HT1080 (cell line): Measurements from ENCODE around the gene CSRP2. TPM values are rescaled to one million over a fixed set of nuclear protein-coding genes. Genes with fewer than 3 reads are reported as not detected.

ENCODE experiments used
- DNase-seq: peaks from one replicate; pipeline ENCODE4 v3.0.0-alpha.2; 2015; ENCODE audit warnings: low read depth
- total RNA-seq: library from RNA; depleted of rRNA; stranded (reverse); fragments of >200 nt; shearing (Covaris generic); gene quantifications from 2 replicates; pipeline ENCODE4 v1.2.3, GENCODE V29; 2014; rRNA removed

The CSRP2 gene
- total RNA-seq, 1 experiment from 2014 or later = 17.6 TPM

DNA sequence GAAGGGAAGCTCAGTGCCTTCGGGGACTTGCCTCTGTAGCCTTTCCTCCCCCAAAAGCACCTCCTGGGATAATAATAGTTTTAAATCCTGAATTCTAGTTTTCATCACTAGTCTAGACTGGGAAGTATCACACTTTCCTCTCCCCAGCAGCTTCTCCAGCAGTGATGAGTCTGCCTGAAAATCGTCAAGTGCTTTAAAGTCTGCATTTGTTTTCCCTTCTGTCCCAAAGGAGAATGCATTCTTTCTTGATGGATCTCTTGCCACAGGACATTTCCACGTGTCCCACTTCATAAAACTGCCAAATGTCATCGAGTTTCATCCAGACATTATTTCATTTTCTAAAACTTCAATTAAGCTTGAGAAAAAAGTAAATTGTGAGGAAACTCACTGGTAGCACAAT, 15.0 kb downstream of the CSRP2 start:
- no peak for DNase-seq

DNA sequence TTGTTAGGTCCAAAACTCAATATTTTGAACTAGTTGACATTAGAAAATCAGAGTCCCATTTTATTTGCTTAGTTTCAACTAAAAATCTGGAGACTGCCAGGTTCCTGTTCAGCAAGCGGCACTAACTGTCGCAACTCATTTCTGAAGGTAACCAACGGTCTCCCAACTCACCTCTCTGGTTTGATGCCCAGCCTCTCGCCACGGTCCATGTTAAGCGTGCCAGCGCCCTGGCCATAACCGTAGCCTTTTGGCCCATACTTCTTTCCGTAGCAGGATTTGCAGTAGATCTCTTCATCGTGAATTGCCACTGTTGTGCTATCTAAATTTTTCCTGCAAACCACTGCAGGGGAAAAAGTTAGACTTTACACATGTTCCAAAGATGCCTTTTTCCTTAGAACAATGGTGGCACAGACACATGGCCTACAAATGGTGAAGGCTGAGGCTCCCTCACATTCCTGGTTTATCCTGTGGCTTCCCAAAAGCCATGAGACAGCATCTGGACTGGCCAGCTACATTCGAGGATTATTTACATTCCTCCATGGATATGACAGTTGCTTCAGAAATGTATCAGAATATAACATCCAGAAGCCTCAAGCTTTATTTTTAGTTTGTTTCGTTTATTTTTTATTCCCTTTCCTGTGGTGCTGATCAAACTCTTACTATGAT, 15.7 kb downstream of the CSRP2 start:
- DNase-seq = no peak

DNA sequence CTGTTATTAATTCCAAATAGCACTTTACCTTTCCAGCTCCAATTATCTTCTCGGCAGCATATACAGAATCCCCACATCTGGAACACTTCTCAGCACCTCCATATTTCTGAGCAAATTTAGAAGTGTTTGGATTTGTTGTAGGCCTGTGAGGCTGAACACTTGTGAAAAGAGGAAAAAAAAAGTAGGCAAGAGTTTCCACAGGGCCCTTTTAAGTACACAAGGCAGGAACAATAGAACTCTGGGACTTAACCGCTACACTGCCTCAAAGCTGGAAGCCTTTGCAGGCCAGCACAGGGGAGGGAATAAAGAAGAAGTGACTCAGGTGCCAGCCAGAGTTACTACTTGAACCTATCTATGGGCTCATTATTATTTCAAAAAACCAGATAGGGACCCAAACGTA, 18.6 kb downstream of the CSRP2 start:
- DNase-seq = no peak

DNA sequence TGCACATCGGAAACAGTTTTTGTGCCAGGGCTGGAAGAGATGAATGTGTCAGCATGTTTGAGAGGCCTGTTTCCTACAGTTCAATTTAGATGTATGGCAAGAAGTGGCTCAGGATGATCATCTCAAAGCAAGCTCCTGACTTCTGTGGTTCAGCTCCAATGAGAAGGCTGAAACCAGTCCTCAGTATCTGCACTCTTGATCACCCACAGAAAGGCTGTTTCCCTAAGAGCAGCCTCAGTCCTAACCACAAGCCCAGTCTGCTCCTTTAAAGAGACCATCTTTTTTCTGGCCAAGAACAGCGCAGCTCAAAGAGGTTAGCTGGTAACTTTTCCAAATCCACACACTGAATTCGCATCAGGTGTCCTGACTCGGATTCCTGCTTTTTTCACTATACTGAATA, 19.2 kb downstream of the CSRP2 start:
- DNase-seq = no peak

DNA sequence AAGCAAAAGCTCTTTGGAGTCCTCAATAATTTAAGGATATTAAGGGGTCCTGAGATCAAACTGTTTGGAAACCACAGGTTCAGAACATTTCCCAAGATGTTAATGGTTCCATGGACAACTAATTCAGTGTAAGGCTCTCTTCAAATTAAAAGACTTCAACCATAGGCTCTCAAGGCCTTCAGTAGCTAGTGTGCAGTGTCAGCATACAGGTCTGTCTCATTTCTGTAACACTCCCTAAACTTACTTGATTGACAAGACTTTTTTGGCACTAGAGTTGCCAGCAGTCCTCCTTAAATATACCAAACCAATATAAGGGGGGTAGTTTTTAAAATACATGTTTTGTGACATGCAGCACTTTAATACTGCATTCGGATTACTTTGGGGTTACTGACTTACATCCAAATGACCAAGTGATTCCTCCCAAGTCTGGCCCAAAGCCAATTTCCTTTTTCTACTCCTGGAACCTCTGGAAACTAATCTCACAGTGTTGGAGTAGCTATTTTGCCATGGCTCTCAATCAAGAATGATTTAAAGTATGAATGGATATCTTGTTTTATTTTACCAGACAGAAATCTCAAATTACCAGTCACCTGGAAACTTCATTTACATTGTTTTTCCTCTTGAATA, 22.7 kb downstream of the CSRP2 start:
- DNase-seq = no peak

- DNase-seq = no peak
These were observed 23.5 kb downstream of the CSRP2 start for GRCh38 chr12:76855271-76855670.

DNA sequence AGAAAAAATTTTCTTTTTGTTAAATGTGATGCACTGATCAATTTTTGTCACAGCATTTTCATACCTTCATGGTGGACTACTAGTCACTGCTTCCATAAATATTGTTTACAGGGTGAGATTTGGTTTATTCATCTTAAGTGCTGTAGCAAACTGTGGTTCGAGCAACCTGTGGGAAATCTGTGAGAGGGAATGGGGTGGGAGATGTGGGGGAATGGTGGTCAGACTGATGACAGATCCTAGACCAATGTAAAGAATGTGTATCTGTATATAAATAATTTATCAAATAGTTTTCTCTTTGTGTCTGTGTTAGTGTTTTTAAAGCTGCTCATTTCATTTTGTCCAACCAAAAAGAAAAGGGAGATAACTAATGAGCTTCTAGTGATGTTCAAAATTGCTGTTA, 26.7 kb downstream of the CSRP2 start:
- DNase-seq = no peak

- no peak for DNase-seq
These were observed 30.7 kb downstream of the CSRP2 start for GRCh38 chr12:76848132-76848531.

DNA sequence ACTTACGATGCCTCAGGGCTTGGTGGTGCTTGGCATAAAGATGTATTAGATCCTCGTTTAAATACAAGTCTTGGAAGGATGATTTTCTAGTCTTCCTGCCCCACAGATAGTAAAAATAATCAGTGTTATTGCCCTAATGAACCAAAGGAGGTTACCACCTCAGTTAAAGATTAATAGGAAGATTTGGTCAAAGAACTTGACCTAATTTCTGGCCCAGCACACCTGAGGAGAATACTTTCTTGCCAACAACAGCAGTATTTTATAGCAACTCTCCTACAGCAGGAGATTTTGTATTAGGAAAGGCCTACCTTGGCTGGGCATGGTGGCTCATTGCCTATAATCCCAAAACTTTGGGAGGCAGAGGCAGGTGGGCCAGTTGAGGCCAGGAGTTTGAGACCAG, 31.6 kb downstream of the CSRP2 start:
- DNase-seq = no peak

DNA sequence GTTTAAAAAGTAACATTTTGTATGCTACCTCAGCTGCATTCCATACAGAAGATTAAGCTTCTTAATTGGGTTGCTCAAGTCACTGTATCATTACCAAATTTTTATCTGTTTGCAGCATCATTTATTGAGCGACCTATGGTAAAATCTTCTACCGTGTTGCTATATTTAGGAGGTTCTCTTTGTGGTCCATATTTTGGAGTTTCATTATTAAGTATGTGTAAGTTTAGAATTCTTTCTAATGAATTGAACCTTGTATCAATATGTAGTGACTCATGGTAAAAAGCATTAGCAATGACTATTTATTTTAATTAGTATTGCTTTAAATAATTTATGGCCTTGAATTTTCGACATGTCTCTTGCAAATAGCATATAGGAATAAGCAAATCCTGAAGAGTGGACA, 42.2 kb downstream of the CSRP2 start:
- DNase-seq = no peak

DNA sequence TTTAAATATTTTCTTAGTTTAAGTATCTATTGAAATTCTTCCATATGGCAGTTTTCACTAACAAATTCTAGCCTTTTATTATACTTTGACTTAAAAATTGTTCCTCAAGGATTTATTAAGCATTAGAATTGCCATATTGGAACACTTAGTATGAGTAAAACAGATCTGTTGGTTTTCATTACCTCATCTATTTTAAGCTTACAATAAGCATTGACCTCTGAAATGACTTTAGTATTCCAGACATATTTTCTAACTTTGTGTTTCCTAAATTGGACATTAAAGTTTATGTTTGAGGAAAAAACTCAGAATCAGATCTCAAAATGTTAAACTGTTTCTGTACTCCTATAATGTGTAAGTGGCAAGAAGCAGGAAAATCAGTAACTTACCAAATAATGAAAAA, 48.4 kb downstream of the CSRP2 start:
- DNase-seq = no peak

DNA sequence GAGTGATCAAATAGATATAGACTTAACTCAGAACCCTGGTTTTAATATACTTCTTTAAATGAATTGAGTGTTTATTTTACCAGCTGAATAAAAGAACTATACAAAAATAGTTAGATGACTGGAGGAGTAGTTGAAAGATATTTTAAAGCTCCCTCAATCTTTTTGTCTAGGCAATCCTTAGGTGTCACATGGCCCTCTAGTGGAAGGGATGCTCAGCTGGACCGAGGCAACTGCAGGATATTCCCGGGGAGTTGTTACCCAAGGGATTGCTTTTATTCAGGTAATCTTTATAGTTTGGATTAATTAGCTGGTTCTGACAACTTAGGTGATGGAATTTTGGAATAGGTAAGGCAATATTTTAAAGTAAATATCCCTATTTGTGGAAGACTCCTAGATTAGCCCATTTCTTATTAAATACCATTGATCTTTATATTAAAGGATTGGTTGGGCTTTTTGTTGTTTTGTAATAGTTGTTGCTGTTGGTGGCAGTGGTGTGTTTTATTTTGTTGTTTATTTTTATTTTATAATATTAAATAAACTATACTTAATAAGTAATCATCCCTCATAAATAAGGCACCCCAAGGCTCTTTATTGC, 57.8 kb downstream of the CSRP2 start:
- peak; percentile 27 for DNase-seq

DNA sequence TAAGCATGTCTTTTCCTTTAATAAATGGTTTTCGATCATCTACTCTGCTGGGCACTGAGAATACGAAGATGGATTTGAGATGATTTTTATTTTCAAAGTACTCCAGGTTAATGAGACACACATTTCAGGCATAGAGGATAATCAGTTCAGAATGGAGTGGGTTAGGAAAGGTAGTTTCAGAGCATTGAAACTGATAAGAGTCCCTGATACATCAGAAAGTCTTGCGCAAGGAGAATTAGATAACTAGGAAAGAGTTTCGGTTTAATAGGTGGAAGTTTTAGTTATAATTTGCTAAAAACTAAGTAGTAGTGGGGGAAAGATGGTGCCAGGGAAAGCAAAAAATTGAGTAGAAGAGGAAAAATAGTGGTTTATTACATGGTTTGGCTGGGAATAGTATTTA, 64.8 kb downstream of the CSRP2 start:
- no peak for DNase-seq

DNA sequence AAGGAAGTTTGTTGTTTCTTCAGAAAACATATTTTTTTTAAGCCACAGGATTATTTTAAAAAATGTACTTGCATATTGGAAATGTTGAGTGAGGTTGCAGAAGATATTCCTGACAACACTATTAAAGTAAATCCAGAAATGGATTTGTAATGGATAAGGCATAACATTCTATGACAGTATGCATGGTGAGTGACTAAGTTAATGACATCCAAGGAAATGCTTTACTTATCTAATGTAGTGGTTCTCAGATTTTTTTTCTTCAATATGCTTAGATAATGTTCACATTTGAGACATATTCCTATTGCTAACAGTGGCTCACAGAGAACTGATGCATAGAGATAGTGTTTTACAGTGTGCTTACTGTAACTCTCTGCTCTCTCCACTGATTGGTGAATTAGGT, 65.6 kb downstream of the CSRP2 start:
- DNase-seq = no peak

DNA sequence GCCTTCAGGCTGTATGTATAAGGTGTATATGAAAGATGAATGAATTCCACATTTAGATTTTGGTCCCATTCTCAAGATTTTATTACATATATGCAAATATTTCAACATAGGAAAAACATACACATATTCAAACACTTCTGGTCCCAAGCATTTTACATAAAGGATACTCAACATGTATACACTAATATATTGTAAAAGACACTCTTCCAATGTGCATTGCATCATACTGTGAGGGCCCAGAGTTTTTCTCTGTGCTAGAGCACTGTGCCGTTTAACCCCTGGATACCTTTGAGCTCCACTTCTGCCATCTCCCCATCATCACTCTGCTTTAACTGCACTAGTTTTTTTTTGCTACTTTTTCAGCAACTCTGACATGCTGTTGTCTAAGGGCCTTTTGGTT, 66.8 kb downstream of the CSRP2 start:
- DNase-seq = no peak

- no peak for DNase-seq
These were observed 68.0 kb downstream of the CSRP2 start for GRCh38 chr12:76810671-76811419.

Other genes starting within 250 kb of the CSRP2 start
- gene ZDHHC17, start 114.9 kb downstream of the CSRP2 start, total RNA-seq = 10.6 and 15.5 TPM in 2 replicates
- 37.3 and 38.9 TPM in 2 replicates for gene E2F7, start 186.6 kb upstream of the CSRP2 start, total RNA-seq